Left colon (tissue), 2 donors: Measurements from ENCODE around the gene CREB5. TPM values are rescaled to one million over a fixed set of nuclear protein-coding genes. Genes with fewer than 3 reads are reported as not detected.
A peak's percentile ranks its signal among the peaks of the same experiment; 100 is the strongest.
"Not testable (repeated sequence)": the region's sequence is repeated elsewhere in the genome, so short reads cannot be mapped to it uniquely, and the experiment has no call there.

ENCODE experiments used
- ATAC-seq: fragments of 200-7000 bp; cut with Tn5 transposase; one replicate; pipeline ENCODE4 v1.9.1; 2020; ENCODE audit warnings: mild to moderate bottlenecking, moderate library complexity
- DNase-seq, 2 donors: peaks; one replicate each; pipeline ENCODE4 v3.0.0-alpha.2; 2020
- intact Hi-C, 2 donors: fragments of 100-400 bp; cut with DNase I in 1 of 2; cut with micrococcal nuclease in 1 of 2; formaldehyde crosslinking; loops; one replicate each; pipeline versions ENCODE4 v1.11.2 to v1.14.0; 2022; cut with DNase I, micrococcal nuclease
- total RNA-seq, 2 donors: library from RNA; stranded (reverse); fragmentation: NEBNext Ultra II Directional; extraction: Animal tissue kit (Norgen Biotek cat#: 25700); gene quantifications; one replicate each; pipeline ENCODE4 v1.2.1, GENCODE V29; 2021
- donor health status: DM: no; HTN: no; CAD: no.
- donor health status: DM: yes; HTN: yes; CAD: no.

The CREB5 gene
- total RNA-seq, 2 donors from 2014 or later: 1.8 to 2.4 TPM

- DNase-seq (no peak), ATAC-seq (no peak)
Observed at GRCh38 chr7:28400838-28401360, 11.4 kb upstream of the CREB5 start.

GRCh38 chr7:28401567-28401966 is 10.8 kb upstream of the CREB5 start:
- ATAC-seq, DNase-seq, intact Hi-C loops: not testable (repeated sequence)

More at GRCh38 chr7:28400838-28401360, 11.4 kb upstream of the CREB5 start:
- intact Hi-C loops: no loop called here

GRCh38 chr7:28405662-28406061 is 6.7 kb upstream of the CREB5 start:
- ATAC-seq: no peak
- intact Hi-C loops: no loop called here
- DNase-seq: no peak

GRCh38 chr7:28406192-28406591 is 6.1 kb upstream of the CREB5 start:
- ATAC-seq: no peak
- intact Hi-C loops: no loop called here
- no peak for DNase-seq

- ATAC-seq (no peak), DNase-seq (no peak)
Observed at GRCh38 chr7:28407651-28408050, 4.7 kb upstream of the CREB5 start.

GRCh38 chr7:28408105-28408959 is 4.0 kb upstream of the CREB5 start:
- intact Hi-C loops: no loop called here
- ATAC-seq (no peak), DNase-seq (peak; percentile 18 to 25)

More at GRCh38 chr7:28407651-28408050, 4.7 kb upstream of the CREB5 start:
- intact Hi-C loops: no loop called here

GRCh38 chr7:28408960-28409715 is 3.2 kb upstream of the CREB5 start:
- DNase-seq: peak; percentile 79 to 85

GRCh38 chr7:28409716-28410627 is 2.3 kb upstream of the CREB5 start:
- intact Hi-C loops: no loop called here
- peak in 1 of 2 donors; percentile 17 for DNase-seq
- no peak for ATAC-seq

More at GRCh38 chr7:28408960-28409715, 3.2 kb upstream of the CREB5 start:
- peak; percentile 42 for ATAC-seq
- intact Hi-C loops: no loop called here

- DNase-seq (peak in 1 of 2 donors; percentile 23), ATAC-seq (no peak)
- intact Hi-C loops: no loop called here
Observed at GRCh38 chr7:28410628-28411531, 1.4 kb upstream of the CREB5 start.

- DNase-seq (no peak), ATAC-seq (no peak)
- intact Hi-C loops: no loop called here
Observed at GRCh38 chr7:28413011-28413410, 693 bp downstream of the CREB5 start.

GRCh38 chr7:28414453-28414852 is 2.1 kb downstream of the CREB5 start:
- DNase-seq (no peak), ATAC-seq (no peak)
- intact Hi-C loops: no loop called here

- no peak for ATAC-seq
Observed at GRCh38 chr7:28417321-28417940, 5.1 kb downstream of the CREB5 start.

GRCh38 chr7:28418311-28418710 is 6.0 kb downstream of the CREB5 start:
- ATAC-seq (no peak), DNase-seq (no peak)
- intact Hi-C loops: no loop called here

More at GRCh38 chr7:28417321-28417940, 5.1 kb downstream of the CREB5 start:
- intact Hi-C loops: no loop called here
- no peak for DNase-seq

GRCh38 chr7:28418966-28419365 is 6.6 kb downstream of the CREB5 start:
- intact Hi-C loops: no loop called here
- no peak for DNase-seq
- no peak for ATAC-seq

- intact Hi-C loops: no loop called here
- DNase-seq: no peak
- ATAC-seq: no peak
Observed at GRCh38 chr7:28419716-28420115, 7.4 kb downstream of the CREB5 start.

- ATAC-seq (no peak), DNase-seq (no peak)
- intact Hi-C loops: no loop called here
Observed at GRCh38 chr7:28423112-28423511, 10.8 kb downstream of the CREB5 start.

GRCh38 chr7:28423918-28424514 is 11.7 kb downstream of the CREB5 start:
- intact Hi-C loops: no loop called here
- ATAC-seq (no peak), DNase-seq (no peak)
